ENCODE measurements around the gene BMPR2.
"Not testable (repeated sequence)": the region's sequence is repeated elsewhere in the genome, so short reads cannot be mapped to it uniquely, and the experiment has no call there.

Gene BMPR2

DNA sequence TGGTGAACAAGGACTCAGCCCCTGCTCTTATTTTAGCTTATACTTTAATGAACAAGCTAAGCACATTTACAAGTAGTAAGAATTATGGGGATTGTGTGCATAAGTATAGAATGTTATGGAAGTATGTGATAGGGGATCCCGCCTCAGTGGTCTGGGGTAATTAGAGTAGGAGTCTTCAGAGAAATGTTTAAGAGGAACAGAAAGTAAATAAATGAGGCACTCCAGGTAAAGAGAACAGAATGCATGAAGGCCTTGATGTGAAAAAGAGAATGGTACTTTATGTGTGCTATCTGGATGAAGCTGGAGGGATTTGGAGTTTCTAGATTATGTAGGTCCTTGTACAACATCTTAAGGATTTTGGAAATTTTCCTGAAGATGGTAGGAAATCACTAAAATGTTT lies 76.6 kb downstream of the BMPR2 start:
- no peak for DNase-seq (ENCODE audit: low read depth in 2 of 2)

DNA sequence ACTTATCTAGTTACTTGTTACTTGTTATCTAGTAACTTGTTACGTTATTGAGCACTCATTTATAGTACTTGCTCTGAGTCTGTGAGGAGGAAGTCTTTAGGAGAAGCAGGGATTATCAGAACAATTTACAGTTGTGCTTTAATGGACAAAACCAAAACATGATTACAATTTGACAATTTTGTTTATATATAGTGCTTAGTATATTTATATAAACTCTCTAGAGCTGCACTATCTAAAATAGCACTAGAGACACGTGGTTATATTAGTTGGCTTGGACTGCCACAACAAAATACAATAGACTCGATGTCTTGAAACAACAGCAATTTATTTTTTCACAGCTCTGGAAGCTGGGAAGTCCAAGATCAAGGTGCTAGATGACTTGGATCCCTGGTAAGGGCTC lies 78.4 kb downstream of the BMPR2 start:
- no peak for DNase-seq (ENCODE audit: low read depth in 2 of 2)

- no peak for DNase-seq (ENCODE audit: low read depth in 2 of 2)
These were observed 79.0 kb downstream of the BMPR2 start for GRCh38 chr2:202455114-202455513.

DNA sequence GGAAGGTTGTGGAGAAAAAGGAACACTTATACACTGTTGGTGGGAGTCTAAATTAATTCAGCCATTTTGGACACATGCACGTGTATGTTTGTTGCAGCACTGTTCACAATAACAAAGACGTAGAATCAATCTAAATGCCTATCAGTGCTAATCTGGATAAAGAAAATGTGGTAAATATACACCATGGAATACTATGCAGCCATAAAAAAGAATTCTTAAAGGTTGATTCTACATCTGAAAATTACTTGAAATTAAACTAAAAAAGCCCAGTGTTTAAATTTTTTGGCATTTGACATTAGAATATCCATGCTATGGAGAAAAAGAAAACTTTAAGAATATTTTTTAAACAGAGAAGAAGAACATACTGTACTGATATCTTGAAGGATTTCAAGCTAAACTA lies 84.0 kb downstream of the BMPR2 start:
- DNase-seq (ENCODE audit: low read depth in 2 of 2): no peak

DNA sequence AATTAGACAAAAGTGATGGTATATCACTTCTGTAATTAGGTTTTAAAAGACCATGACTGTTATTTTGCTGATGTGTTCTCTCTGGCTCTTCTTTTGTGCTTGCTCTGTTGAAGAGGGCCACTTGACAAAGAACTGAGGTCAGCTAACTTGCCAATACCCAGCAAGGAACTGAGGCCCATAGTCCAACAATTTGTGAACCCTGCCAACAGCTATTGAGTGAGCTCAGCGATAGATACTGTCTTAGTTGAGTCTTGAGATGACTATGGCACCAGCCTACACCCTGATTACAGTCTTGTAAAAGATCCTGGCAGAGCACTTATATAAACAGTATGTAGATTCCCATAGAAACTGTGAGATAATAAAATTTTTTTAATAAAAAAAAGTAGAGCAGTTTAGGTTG lies 103.0 kb downstream of the BMPR2 start:
- no peak for DNase-seq (ENCODE audit: low read depth in 2 of 2)

DNA sequence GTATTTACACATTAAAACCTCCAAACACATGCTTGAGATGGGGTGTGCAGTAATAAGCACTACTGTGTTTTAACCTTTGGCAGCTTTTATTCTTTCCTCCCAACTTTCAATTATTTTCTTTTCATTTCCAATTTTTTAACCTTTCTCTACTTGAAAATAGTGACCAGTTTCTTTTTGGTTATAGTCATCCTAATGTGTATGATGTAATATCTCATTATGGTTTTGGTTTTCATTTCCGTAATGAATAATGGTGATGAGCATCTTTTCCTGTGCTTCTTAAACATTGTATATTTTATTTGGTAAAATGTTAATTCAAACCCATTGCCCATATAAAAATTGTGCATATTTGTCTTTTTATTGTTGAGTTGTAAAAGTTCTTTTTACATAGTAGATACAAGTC lies 103.5 kb downstream of the BMPR2 start:
- DNase-seq (ENCODE audit: low read depth in 2 of 2): no peak

- no peak for DNase-seq (ENCODE audit: low read depth in 2 of 2)
These were observed 110.2 kb downstream of the BMPR2 start for GRCh38 chr2:202486351-202486750.

DNA sequence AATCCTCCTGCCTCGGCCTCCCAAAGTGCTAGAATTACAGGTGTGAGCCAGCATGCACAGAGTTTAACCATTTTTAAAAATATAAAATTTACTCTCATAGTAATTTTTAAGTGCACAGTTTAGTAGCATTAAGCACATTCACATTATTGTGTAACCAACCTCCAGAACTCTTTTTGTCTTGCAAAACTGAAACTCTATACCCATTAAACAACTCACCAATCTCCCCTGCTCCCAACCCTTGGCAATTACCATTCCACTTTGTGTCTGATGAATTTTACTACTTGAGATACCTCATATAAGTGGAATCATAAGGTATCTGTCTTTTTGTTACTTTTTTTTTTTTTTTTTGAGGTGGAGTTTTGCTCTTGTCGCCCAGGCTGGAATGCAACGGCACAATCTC lies 112.5 kb downstream of the BMPR2 start:
- DNase-seq (ENCODE audit: low read depth in 2 of 2): no peak

DNA sequence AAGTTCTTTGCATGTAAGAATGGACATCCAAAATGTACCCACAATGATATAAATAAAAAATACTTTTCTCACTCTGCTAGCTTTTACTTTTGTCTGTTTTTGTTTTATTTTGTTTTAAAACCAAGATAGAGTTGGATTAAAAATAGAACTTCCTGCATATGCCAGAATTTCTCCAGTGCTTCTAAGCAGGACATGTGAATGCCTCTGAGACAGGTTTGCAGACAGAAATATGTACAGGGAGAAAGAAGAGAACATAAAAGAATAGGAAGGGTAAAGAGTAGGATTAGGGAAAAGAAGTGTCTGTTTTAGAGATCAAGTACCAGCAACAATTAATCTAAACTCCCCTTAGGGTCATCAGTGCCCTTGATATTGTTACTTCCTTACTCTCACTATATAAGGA lies 114.4 kb downstream of the BMPR2 start:
- no peak for DNase-seq (ENCODE audit: low read depth in 2 of 2)

DNA sequence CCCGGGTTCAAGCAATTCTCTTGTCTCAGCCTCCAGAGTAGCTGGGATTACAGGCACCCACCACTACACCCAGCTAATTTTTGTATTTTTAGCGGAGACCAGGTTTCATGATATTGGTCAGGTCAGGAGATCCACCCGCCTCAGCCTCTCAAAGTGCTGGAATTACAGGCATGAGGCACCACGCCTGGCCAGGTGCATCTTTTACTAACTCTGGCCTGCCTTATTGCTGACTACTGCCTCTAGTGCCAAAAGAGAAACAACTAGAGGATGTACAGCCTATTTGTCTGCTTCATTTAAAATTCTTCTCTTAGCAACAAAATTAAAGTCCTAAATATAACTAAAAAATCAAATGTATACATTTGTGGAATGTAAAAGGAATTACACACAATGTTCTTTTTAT lies 115.4 kb downstream of the BMPR2 start:
- no peak for DNase-seq (ENCODE audit: low read depth in 2 of 2)

- no peak for DNase-seq (ENCODE audit: low read depth in 2 of 2)
These were observed 118.4 kb downstream of the BMPR2 start for GRCh38 chr2:202494300-202495229.

DNA sequence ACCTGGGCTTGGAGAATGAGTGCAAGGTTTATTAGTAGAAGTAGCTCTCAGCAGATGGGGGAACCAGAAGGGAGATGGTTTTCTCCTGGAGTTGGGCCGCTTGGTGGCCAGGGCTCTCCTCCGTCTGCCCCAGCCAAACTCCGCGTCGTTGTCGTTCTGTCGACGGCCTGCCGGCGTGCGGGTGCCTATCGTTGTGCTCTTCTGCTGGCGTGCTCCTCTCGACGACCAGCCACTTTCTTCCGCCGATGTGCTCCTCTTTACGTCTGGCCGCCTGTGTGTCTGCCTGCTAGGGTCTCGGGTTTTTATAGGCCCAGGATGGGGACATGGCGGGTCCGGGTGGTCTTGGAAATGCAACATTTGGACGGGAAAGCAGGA lies 119.1 kb downstream of the BMPR2 start:
- DNase-seq (ENCODE audit: low read depth in 2 of 2): no peak

DNA sequence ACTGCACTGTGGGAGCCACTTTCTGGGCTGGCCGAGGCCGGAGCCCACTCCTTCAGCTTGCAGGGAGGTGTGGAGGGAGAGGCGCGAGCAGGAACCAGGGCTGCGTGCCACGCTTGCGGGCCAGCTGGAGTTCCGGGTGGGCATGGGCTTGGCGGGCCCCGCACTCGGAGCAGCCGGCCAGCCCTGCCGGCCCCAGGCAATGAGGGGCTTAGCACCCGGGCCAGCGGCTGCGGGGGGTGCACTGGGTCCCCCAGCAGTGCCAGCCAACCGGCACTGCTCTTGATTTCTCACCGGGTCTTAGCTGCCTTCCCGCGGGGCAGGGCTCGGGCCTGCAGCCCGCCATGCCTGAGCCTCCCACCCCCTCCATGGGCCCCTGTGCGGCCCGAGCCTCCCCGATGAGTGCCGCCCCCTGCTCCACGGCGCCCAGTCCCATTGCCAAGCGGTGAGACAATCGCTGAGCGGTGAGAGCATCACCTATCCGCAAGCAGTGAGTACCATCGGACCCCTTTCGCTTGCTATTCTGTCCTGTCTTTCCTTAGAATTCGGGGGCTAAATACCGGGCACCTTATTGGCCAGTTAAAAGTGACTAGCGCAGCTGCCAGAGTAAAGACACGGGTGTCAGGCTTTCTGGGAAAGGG lies 120.8 kb downstream of the BMPR2 start:
- not testable (repeated sequence) for DNase-seq (ENCODE audit: low read depth in 2 of 2)

DNA sequence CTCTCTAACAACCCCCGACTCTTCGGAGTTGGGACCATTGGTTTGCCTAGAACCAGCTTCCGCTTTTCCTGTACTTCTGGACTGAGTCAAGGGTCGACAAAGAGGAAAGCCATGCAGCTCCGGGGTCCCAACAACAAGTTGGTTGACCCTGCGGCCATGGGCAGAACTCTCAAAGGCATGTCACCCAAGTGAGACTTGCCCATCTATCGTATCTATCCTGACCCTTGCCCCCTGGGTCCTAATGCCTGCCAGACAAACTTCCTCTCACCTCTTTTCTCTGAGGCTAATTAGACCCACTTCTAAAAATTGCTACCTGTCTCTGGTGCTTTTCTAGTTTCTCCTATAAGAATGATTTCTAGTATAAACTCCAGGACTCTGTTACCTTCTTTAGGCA lies 121.3 kb downstream of the BMPR2 start:
- not testable (repeated sequence) for DNase-seq (ENCODE audit: low read depth in 2 of 2)

DNA sequence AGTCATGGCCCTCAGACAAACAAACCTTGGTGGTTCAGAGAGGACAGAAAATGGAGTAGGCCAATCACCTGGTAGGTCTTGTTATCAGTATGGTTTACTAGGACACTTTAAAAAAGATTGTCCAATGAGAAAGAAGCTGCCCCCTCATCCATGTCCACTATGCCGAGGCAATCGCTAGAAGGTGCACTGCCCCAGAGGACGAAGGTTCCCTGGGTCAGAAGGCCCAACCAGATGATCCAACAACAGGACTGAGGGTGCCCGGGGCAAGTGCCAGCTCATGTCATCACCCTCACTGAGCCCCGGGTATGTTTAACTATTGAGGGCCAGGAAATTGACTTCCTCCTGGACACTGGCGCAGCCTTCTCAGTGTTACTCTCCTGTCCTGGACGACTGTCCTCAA lies 123.7 kb downstream of the BMPR2 start:
- not testable (repeated sequence) for DNase-seq (ENCODE audit: low read depth in 2 of 2)

GRCh38 chr2:202503276-202503675 lies 127.1 kb downstream of the BMPR2 start:
- not testable (repeated sequence) for DNase-seq (ENCODE audit: low read depth in 2 of 2)

- no peak for DNase-seq (ENCODE audit: low read depth in 2 of 2)
These were observed 132.6 kb downstream of the BMPR2 start for GRCh38 chr2:202508686-202509085.

DNA sequence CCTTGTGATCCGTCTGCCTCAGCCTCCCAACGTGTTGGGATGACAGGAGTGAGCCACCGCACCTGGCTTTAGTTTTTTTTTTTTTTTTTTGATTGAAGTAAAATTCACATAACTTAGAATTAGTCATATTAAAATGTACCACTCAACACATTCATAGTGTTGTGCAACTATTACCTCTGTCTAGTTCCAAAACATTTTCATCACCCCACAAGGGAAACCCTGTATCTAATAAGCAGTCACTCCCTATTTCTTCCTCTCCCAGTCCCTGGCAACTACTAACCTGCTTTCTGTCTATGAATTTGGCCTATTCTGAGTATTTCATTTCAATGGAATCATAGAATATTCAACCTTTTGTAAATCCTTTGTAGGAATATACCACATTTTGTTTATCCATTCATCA lies 134.8 kb downstream of the BMPR2 start:
- DNase-seq (ENCODE audit: low read depth in 2 of 2): no peak

DNA sequence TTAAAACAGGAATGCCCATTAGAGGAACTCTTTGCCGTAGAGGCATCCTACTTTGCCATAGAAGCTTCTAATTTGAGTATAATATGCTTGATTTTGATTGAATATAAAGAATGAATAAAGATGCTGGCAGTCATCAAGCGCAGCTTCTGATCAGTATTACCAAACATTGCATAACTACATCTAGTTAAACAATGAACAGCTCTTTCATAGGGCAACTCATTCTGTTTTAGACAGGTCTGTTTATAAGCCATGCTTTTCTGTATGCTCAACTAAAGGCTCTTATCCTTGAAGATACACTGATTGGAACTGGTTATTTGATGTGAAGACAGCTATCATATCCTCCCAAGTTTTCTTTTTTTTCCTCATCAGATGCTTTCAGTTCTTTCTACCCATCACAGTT lies 136.0 kb downstream of the BMPR2 start:
- no peak for DNase-seq (ENCODE audit: low read depth in 2 of 2)

DNA sequence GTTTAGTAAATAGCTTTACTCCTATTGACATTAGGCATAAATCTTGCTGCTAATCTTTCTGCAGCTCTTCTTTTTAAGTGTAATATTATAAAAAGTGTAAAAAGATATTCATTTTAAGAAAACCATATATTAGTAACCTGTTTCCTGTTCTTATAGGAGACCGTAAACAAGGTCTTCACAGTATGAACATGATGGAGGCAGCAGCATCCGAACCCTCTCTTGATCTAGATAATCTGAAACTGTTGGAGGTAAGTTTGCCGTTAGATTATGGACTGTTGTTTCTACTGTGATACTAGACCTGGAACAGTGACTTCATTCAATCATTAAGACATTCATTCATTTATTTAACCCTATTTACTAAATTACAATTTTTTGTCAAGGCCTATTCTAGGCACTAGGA lies 138.6 kb downstream of the BMPR2 start:
- DNase-seq (ENCODE audit: low read depth in 2 of 2): no peak

DNA sequence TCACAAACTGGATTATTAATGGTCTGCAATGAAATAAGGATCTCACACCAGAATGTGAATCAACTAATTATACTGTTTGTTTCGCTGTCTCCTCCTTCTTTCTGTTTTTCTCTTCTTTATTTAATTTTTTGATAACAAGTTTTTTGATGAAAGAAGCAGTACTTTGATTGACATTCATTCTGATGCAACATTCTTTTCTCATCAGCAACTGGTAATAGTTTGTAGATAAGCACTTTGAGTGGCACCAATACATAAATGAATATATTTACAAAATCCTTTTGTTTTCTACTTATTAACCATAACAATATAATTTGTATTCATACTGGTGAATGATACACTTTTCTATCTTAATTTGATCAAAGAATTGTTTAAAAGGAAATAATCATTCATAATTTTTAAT lies 143.3 kb downstream of the BMPR2 start:
- DNase-seq (ENCODE audit: low read depth in 2 of 2): no peak

- no peak for DNase-seq (ENCODE audit: low read depth in 2 of 2)
These were observed 145.3 kb downstream of the BMPR2 start for GRCh38 chr2:202521470-202521869.

- DNase-seq (ENCODE audit: low read depth in 2 of 2): no peak
These were observed 153.3 kb downstream of the BMPR2 start for GRCh38 chr2:202529389-202529788.

Measured in stimulated activated CD8-positive, alpha-beta memory T cell treated with anti-CD3 and anti-CD28 coated beads, Interleukin-7, amount 100 ng/mL, for 4 hours (primary cell).